Stomach (tissue), 4 donors: Measurements from ENCODE around the gene IRF8.

Experiments
- CTCF ChIP-seq, 7 experiments: fragments of 450-650 bp in 4 of 7; fragments of 200-600 bp in 3 of 7; sonication (generic) in 3 of 7; IDR thresholded peaks; one replicate each; pipeline ENCODE4 v1.5.1; 2016 to 2019; ENCODE audit warnings: antibody characterized with exemption in 7 of 7, control low read depth in 2 of 7, mild to moderate bottlenecking in 1 of 7
- POLR2A ChIP-seq, 4 donors: fragments of 450-650 bp; IDR thresholded peaks; one replicate each; pipeline ENCODE4 v1.6.1; 2016; ENCODE audit warnings: antibody characterized with exemption in 4 of 4, control low read depth in 2 of 4, mild to moderate bottlenecking in 1 of 4, moderate library complexity in 1 of 4

- no peak for TF ChIP-seq CTCF (IDR thresholded peaks at IDR 0.05)
- TF ChIP-seq POLR2A (IDR thresholded peaks at IDR 0.05) = no peak
Measured at GRCh38 chr16:85913141-85913601, 14.2 kb downstream of the IRF8 start.
